HEK293 (cell line): Measurements from ENCODE around the gene PEPD.

Experiments used
- CTCF ChIP-seq: fragments of 450-650 bp; formaldehyde crosslinking; IDR thresholded peaks from 2 replicates; pipeline ENCODE4 v1.5.1; 2016; ENCODE audit warnings: missing biosample characterization, missing genetic modification characterization
- YY1 ChIP-seq: fragments of 450-650 bp; formaldehyde crosslinking; IDR thresholded peaks from 2 replicates; pipeline ENCODE4 v1.5.1; 2018; ENCODE audit warnings: missing biosample characterization, missing genetic modification characterization
- ZNF133 ChIP-seq: fragments of 450-650 bp; formaldehyde crosslinking; IDR thresholded peaks from 2 replicates; pipeline ENCODE4 v1.5.1; 2016; ENCODE audit warnings: missing biosample characterization, missing genetic modification characterization
- TF ChIP-seq, protein P1 (sequence below): fragments of 450-650 bp; formaldehyde crosslinking; IDR thresholded peaks from 2 replicates; pipeline ENCODE4 v1.5.1; 2016; ENCODE audit warnings: missing biosample characterization, missing genetic modification characterization

GRCh38 chr19:33459222-33460090, 62.1 kb downstream of the PEPD start:
- TF ChIP-seq YY1 (tag by site-specific recombination), result no peak
- TF ChIP-seq ZNF133 (tag by site-specific recombination), result no peak
- no peak for TF ChIP-seq CTCF (tag by site-specific recombination)
- TF ChIP-seq, protein P1, sequence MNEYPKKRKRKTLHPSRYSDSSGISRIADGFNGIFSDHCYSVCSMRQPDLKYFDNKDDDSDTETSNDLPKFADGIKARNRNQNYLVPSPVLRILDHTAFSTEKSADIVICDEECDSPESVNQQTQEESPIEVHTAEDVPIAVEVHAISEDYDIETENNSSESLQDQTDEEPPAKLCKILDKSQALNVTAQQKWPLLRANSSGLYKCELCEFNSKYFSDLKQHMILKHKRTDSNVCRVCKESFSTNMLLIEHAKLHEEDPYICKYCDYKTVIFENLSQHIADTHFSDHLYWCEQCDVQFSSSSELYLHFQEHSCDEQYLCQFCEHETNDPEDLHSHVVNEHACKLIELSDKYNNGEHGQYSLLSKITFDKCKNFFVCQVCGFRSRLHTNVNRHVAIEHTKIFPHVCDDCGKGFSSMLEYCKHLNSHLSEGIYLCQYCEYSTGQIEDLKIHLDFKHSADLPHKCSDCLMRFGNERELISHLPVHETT (tag by site-specific recombination), result no peak
